IPS-NIHi7 (cell line): ENCODE data around the gene RPL28.
A peak's percentile ranks its signal among the peaks of the same experiment; 100 is the strongest.

Experiments used
- DNase-seq: peaks from one replicate; pipeline ENCODE4 v3.0.0; 2012; ENCODE audit warnings: mixed read lengths; ENCODE audit errors: extremely low spot score

The RPL28 gene

DNA sequence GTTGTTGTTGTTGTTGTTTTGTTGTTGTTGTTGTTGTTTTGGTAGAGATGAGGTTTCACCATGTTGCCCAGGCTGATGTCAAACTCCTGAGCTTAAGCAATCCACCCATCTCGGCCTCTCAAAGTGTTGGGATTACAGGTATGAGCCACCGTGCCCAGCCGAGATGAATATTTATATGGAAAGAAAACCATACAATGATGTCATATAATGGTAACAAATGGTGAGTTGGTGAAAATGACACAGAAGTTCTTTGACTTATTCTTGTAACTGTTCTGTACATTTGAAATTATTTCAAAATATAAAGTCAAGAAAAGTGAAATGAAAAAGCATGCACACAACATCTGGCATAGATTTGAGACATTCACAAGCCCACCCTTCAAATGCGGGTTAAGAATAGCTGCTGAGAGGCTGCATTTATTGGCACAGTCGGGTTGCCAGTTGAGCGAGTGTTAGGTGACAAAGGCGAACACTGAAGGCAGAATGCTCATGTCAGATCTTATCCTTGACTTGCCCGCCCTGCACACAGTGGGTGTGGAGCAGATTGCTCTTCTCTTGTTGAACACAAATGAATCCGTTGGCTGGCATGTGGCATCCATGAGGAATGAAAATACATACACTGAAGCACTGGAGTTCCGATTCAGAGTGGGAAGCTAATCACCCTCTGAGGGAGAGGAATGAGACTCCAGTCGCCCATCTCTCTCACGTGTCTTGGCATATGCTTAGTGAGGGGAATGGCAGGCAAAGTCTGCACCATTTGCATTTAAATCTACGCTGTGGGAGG is 37.7 kb downstream of the RPL28 start:
- DNase-seq = no peak

GRCh38 chr19:55424518-55424917 is 38.8 kb downstream of the RPL28 start:
- DNase-seq = no peak

DNA sequence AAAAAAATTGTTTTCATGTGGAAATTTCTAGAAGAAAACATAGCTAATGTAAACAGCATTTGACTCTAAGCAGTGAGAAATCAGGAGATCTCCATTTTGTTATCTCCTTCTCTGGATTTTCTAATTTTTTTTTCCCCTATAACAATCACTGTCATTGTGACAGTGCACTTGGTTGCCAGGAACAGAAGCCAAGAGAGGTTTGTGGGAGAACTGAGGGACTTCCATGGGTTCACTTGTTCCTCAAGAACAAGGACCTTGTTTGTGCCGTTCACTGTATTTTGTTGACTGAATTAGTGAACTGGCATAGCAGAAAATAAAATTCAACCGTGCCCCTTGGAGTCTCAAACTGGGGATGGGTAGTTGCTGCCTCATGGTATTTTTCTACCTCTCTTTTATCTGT is 40.3 kb downstream of the RPL28 start:
- no peak for DNase-seq

DNA sequence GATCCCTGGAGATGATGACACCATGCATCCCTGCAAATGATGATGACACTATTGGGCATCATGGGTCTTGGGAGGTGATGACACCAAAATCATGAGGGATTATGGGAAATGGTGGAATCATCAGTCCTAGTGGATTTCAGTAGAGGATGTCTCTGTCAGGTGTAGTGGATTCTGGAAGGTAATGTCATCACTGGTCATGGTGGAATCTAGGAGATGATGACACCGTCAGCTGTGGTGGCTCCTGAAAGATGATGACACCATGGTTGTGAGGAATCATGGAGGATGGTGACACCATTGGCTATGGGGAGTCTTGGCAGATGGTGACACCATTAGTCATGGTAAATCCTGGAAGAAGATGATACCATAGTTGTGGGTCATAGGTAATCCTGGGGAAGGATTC is 45.5 kb downstream of the RPL28 start:
- no peak for DNase-seq

- no peak for DNase-seq
Observed at GRCh38 chr19:55432241-55432959, 46.7 kb downstream of the RPL28 start.

DNA sequence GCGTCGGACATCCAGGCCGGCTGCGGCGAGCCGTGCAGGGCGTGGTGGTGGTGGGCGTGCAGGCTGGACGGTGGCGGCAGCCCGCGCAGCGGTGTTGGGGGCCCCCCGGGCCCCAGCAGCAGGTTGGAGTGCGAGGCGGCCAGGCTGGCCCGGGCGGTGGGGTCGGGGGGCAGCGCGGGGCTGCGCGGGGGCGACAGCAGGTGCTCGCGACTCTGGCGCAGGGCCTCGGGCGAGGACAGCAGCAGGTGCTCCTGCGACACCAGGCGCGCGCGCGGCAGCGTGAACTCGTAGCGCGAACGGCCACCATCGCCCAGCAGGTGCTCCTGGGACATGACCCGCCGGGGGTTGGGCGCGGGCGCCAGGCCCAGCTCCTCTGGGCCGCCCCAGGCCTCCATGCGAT is 47.6 kb downstream of the RPL28 start:
- no peak for DNase-seq

- DNase-seq = no peak
Observed at GRCh38 chr19:55434356-55434919, 48.7 kb downstream of the RPL28 start.

DNA sequence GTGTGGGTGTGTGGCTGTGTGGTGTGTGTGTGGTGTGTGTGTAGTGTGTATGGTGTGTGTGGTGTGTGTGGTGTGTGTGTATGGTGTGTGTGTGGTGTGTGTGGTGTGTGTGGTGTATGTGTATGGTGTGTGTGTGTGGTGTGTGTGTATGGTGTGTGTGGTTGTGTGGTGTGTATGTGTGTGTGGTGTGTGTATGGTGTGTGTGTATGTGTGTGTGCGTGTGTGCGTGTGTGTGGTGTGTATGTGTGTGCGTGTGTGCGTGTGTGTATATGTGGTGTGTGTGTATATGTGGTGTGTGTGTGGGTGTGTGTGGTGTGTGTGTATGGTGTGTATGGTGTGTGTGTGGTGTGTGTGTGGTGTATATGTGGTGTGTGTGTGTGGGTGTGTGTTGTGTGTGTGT is 49.3 kb downstream of the RPL28 start:
- DNase-seq = no peak

GRCh38 chr19:55436847-55437246 is 51.1 kb downstream of the RPL28 start:
- no peak for DNase-seq

GRCh38 chr19:55437410-55437809 is 51.7 kb downstream of the RPL28 start:
- DNase-seq = peak; percentile 92

GRCh38 chr19:55439052-55439451 is 53.3 kb downstream of the RPL28 start:
- DNase-seq = no peak

DNA sequence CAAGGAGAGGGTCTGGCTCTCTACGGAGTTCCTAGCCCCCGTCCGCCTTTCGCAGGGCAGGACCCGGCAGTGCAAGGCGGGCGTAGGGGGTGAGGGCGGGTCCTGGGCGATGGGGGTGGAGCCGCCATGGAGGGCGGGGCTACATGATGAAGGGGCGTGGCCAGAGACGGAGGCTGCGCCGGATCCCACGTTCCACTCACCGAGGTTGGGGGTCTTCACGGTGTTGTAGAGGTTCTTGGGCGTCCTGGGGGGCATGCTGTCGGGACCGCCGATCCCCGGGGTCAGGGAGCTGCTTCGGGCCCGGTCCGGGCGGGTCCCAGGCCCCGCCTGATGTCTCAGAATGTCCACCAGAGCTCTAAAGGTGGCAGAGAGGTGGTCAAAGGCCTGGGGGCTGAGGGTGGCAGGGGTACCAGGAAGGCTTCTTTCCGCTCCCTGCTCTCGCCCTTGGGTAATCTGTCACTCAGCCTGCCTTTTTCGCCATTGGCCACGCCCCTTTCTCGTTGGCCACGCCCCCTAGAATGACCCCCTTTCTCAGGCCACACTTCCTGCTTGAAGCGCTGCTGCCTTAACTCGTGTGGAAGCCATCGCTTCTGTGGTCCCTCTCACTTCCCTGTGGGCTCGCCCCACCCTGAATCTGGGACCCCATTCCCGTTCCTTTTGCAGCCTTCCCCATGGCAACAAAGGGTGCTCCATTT is 54.8 kb downstream of the RPL28 start:
- peak; percentile 83 for DNase-seq

- no peak for DNase-seq
Observed at GRCh38 chr19:55441319-55441691, 55.6 kb downstream of the RPL28 start.

DNA sequence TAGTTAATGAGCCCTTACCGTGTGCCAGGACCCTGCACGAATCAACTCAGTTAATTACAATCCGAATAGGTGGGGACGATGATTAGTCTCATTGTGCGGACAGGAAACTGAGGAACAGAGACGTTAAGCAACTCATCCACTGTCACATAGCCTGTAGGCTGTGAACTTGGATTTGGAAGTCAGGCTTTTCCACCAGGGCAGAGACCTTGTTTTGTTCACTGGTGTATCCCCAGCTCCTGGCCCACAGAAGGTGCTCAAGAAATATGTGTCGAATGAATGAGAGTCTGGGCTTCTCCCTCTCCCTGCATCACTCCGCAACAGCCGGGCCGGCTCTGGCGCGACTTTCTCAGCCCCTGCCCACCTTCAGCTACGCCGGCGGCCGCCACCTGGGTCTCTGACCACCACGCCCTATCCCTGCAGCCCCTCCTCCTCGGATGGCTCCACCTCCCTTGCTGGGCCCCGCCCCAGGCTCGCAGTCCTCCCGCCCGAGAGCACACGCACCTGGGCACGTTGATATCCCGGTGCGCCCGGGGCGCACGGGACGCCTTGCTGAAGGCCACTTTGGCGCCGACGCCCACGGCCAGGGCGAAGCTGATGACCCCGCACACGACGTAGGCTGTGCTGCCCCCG is 56.1 kb downstream of the RPL28 start:
- DNase-seq = peak; percentile 84

DNA sequence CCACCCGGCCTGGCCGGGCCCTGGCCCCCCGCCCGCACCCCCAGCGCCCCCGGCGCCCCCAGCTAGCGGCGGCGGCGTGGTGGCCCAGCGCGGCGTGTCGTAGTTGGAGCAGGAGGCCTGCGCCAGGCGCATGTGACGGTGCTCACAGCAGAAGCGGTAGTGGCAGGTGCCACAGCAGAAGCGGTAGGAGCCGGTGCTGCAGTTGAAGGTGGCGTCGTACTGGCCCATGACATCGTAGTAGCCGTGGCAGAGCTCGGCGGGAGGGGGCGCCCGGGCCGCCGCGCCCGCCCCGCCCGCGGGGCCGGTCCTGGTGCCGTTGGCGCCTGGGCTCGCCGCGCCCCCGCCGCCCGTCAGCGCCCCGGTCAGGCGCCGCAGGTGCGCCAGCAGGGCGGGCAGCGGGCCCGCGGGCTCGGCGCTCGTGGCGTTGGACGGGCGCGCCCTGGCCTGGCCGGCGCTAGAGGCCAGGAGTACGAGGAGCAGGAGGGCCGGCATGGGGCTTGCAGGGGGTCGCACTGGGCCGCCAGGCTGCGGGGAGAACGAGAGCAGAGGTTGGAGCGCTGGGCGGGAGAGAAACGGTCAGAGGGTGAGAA is 56.7 kb downstream of the RPL28 start:
- no peak for DNase-seq

- no peak for DNase-seq
Observed at GRCh38 chr19:55443045-55443823, 57.5 kb downstream of the RPL28 start, which contains the start of gene SHISA7. Gene SHISA7 (minus strand): TSS chr19:55443300. CDS start chr19:55442863, 437 bp downstream.

- no peak for DNase-seq
Observed at GRCh38 chr19:55443824-55444480, 58.2 kb downstream of the RPL28 start.

- no peak for DNase-seq
Observed at GRCh38 chr19:55444646-55445045, 58.9 kb downstream of the RPL28 start.

- DNase-seq = no peak
Observed at GRCh38 chr19:55446060-55446459, 60.3 kb downstream of the RPL28 start.
